ENCODE results near the gene TSHZ3. TPM values are rescaled to one million over a fixed set of nuclear protein-coding genes. Genes with fewer than 3 reads are reported as not detected.
A peak's percentile ranks its signal among the peaks of the same experiment; 100 is the strongest.

The TSHZ3 gene
- total RNA-seq, 2 donors from 2014 or later = 4.3 to 5.4 TPM

GRCh38 chr19:31296741-31297390, 52.4 kb downstream of the TSHZ3 start:
- ATAC-seq (no peak), DNase-seq (no peak)
- intact Hi-C loops (cut with DNase I) = no loop called here

GRCh38 chr19:31294189-31294588, 55.0 kb downstream of the TSHZ3 start:
- no peak for ATAC-seq
- intact Hi-C loops (cut with DNase I) = no loop called here
- no peak for DNase-seq

GRCh38 chr19:31292639-31293185, 56.5 kb downstream of the TSHZ3 start:
- intact Hi-C loops (cut with DNase I) = no loop called here
- no peak for DNase-seq
- no peak for ATAC-seq

GRCh38 chr19:31290931-31291590, 58.2 kb downstream of the TSHZ3 start:
- ATAC-seq (peak in 1 of 2 donors; percentile 15), DNase-seq (no peak)

GRCh38 chr19:31289976-31290375, 59.3 kb downstream of the TSHZ3 start:
- intact Hi-C loops (cut with DNase I) = no loop called here
- DNase-seq = no peak
- ATAC-seq = no peak

More at GRCh38 chr19:31290931-31291590, 58.2 kb downstream of the TSHZ3 start:
- intact Hi-C loops (cut with DNase I) = no loop called here

- intact Hi-C loops (cut with DNase I) = no loop called here
- no peak for ATAC-seq
- no peak for DNase-seq
These were observed 59.8 kb downstream of the TSHZ3 start for GRCh38 chr19:31289381-31289880.

- no peak for DNase-seq
- ATAC-seq = no peak
- intact Hi-C loops (cut with DNase I) = no loop called here
These were observed 62.7 kb downstream of the TSHZ3 start for GRCh38 chr19:31286491-31286890.

GRCh38 chr19:31285744-31286143, 63.5 kb downstream of the TSHZ3 start:
- ATAC-seq (peak; percentile 30 to 75), DNase-seq (no peak)
- intact Hi-C loops (cut with DNase I) = no loop called here

- intact Hi-C loops (cut with DNase I) = no loop called here
- no peak for DNase-seq
- ATAC-seq = no peak
These were observed 64.6 kb downstream of the TSHZ3 start for GRCh38 chr19:31284621-31285020.

- intact Hi-C loops (cut with DNase I) = no loop called here
- DNase-seq (no peak), ATAC-seq (no peak)
These were observed 65.5 kb downstream of the TSHZ3 start for GRCh38 chr19:31283701-31284100.

GRCh38 chr19:31282346-31282745, 66.9 kb downstream of the TSHZ3 start:
- no peak for ATAC-seq
- DNase-seq = no peak
- intact Hi-C loops (cut with DNase I) = no loop called here

- intact Hi-C loops (cut with DNase I) = no loop called here
- DNase-seq (no peak), ATAC-seq (no peak)
These were observed 68.8 kb downstream of the TSHZ3 start for GRCh38 chr19:31280287-31281006.

- intact Hi-C loops (cut with DNase I) = no loop called here
- DNase-seq = no peak
- no peak for ATAC-seq
These were observed 69.8 kb downstream of the TSHZ3 start for GRCh38 chr19:31279436-31279765.

- DNase-seq = no peak
- intact Hi-C loops (cut with DNase I) = no loop called here
- ATAC-seq = no peak
These were observed 70.4 kb downstream of the TSHZ3 start for GRCh38 chr19:31278555-31279435.

GRCh38 chr19:31277516-31277915, 71.7 kb downstream of the TSHZ3 start:
- intact Hi-C loops (cut with DNase I) = no loop called here
- no peak for ATAC-seq
- no peak for DNase-seq

GRCh38 chr19:31276831-31277230, 72.4 kb downstream of the TSHZ3 start:
- DNase-seq = no peak
- intact Hi-C loops (cut with DNase I) = no loop called here
- ATAC-seq = no peak

GRCh38 chr19:31275068-31275334, 74.2 kb downstream of the TSHZ3 start:
- intact Hi-C loops (cut with DNase I) = no loop called here
- ATAC-seq = peak in 1 of 2 donors; percentile 22
- DNase-seq = no peak

- DNase-seq (no peak), ATAC-seq (peak in 1 of 2 donors; percentile 68)
- intact Hi-C loops (cut with DNase I) = no loop called here
These were observed 74.8 kb downstream of the TSHZ3 start for GRCh38 chr19:31274251-31275067.
